Cardiac muscle cell (in vitro differentiated cells and primary cell): ENCODE data around the gene UPK3B. TPM values are rescaled to one million over a fixed set of nuclear protein-coding genes. Genes with fewer than 3 reads are reported as not detected.
"Not testable (repeated sequence)": the region's sequence is repeated elsewhere in the genome, so short reads cannot be mapped to it uniquely, and the experiment has no call there.

Source experiments
- DNase-seq, 2 donors: peaks; one replicate each; pipeline versions ENCODE4 v3.0.0 to v3.0.0-alpha.2; 2010 to 2017; ENCODE audit warnings: low read depth in 1 of 2, low spot score in 1 of 2
- H3K27ac ChIP-seq: fragments of 200-600 bp; sonication (generic); 2 replicates; pipeline ENCODE4 v1.5.1; 2016
- H3K27me3 ChIP-seq: fragments of 200-600 bp; sonication (generic); 2 replicates; pipeline ENCODE4 v1.6.0; 2016; ENCODE audit warnings: control low read depth
- H3K36me3 ChIP-seq: fragments of 200-600 bp; sonication (generic); 2 replicates; pipeline ENCODE4 v1.5.1; 2016; ENCODE audit warnings: control low read depth
- H3K4me1 ChIP-seq: fragments of 200-600 bp; sonication (generic); 2 replicates; pipeline ENCODE4 v1.8.1; 2017; ENCODE audit warnings: low read depth, mild to moderate bottlenecking, mixed run types
- H3K4me3 ChIP-seq: fragments of 200-600 bp; sonication (generic); 2 replicates; pipeline ENCODE4 v1.5.1; 2016; ENCODE audit warnings: mild to moderate bottlenecking
- H3K9me3 ChIP-seq: fragments of 200-600 bp; sonication (generic); 2 replicates; pipeline ENCODE4 v1.5.1; 2017; ENCODE audit warnings: low read depth, mild to moderate bottlenecking, control low read depth
- polyA plus RNA-seq: library from polyadenylated mRNA; unstranded; fragments of >200 nt; fragmentation: Nextera tagmentation; extraction: Ambion mirVana; gene quantifications from 2 replicates; pipeline ENCODE4 v1.2.1, GENCODE V29; 2016
- total RNA-seq: library from RNA; depleted of rRNA; stranded (reverse); fragments of >200 nt; gene quantifications from 2 replicates; pipeline ENCODE4 v1.2.3, GENCODE V29; 2016
- TF ChIP-seq, protein P1 (sequence below): IDR thresholded peaks from 2 replicates; pipeline ENCODE4 v1.5.1; 2012; ENCODE audit warnings: low read depth, mild to moderate bottlenecking, low read length

UPK3B gene
- 0.88 and 1.5 TPM in 2 replicates for total RNA-seq
- polyA plus RNA-seq = 0.42 and 0.78 TPM in 2 replicates

DNA sequence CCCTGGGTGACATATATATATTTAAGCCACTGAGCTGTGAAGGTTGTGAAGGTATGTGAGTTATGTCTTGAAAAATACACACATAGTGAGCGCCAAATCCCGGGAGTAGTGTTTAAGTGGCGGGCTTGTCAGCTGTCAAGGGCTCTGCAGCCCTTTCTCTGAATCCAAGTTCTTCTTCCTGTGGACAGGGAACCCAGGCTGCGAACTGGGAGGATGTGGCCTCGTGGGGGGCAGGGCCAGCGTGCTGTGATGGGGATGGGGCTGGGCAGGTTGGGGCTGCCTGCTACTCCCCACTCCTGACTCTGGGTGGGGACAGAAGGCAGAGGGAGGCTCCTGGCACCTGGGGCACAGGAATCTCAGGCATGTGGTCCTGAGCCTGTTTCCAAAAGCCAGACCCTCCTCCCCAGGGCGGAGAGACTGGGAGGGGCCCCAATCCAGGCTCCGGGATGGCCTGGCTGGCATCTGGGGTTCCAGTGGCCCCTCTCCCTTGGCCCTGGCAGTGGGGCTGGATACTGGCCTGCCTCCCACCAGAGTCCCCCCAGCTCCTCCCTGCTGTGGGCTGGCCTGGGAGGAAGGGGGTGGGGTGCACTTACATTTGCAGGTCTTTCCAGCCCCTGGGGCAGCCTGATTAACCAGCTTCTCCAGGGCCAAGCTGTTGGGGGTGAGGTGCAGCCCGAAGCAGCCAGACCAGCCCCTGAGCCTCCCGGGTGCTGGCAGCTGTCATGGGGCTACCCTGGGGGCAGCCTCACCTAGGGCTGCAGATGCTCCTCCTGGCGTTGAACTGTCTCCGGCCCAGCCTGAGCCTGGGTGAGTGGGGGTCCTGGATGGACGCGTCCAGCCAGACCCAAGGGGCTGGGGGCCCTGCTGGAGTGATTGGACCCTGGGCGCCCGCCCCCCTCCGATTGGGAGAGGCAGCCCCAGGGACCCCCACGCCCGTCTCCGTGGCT lies at the start of gene UPK3B:
TSS of gene UPK3B (plus strand) at position 622 of the 947 bp plus-strand sequence. CDS start at position 723, 101 bp downstream.
- no peaks in the 10 kb centered on the region for H3K36me3 ChIP-seq
- peak; percentile 7 to 34 for DNase-seq
- peaks cover 3% of the 10 kb centered on the region for H3K4me1 ChIP-seq
- H3K27ac ChIP-seq = peak within 1 kb of the TSS; percentile 54
- H3K4me3 ChIP-seq = no peak within 1 kb of the TSS
- TF ChIP-seq, protein P1, sequence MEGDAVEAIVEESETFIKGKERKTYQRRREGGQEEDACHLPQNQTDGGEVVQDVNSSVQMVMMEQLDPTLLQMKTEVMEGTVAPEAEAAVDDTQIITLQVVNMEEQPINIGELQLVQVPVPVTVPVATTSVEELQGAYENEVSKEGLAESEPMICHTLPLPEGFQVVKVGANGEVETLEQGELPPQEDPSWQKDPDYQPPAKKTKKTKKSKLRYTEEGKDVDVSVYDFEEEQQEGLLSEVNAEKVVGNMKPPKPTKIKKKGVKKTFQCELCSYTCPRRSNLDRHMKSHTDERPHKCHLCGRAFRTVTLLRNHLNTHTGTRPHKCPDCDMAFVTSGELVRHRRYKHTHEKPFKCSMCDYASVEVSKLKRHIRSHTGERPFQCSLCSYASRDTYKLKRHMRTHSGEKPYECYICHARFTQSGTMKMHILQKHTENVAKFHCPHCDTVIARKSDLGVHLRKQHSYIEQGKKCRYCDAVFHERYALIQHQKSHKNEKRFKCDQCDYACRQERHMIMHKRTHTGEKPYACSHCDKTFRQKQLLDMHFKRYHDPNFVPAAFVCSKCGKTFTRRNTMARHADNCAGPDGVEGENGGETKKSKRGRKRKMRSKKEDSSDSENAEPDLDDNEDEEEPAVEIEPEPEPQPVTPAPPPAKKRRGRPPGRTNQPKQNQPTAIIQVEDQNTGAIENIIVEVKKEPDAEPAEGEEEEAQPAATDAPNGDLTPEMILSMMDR = no peak
- no peaks in the 10 kb centered on the region for H3K9me3 ChIP-seq
- no peaks in the 10 kb centered on the region for H3K27me3 ChIP-seq

DNA sequence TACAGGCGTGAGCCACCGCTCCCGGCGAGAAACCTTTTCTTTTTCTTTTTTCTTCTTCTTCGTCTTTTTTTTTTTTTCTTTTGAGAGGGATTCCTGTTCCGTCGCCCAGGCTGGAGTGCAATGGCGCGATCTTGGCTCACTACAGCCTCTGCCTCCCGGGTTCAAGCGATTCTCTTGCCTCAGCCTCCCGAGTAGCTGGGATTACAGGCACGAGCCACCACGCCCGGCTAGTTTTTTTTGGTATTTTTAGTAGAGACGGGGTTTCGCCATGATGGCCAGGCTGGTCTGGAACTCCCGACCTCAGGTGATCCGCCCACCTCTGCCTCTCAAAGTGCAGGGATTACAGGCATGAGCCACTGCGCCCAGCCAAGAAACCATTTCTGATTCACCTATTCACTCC lies 49.6 kb upstream of the UPK3B start:
- not testable (repeated sequence) for H3K36me3 ChIP-seq, DNase-seq, H3K4me3 ChIP-seq, H3K27ac ChIP-seq, H3K27me3 ChIP-seq, H3K4me1 ChIP-seq, H3K9me3 ChIP-seq

GRCh38 chr7:76461464-76462101 lies 48.8 kb upstream of the UPK3B start, which contains the start of gene DTX2:
TSS of gene DTX2 (plus strand) at chr7:76461709. CDS start at chr7:76480510, 18,801 bp downstream.
- peak within 1 kb of the TSS; percentile 46 for H3K4me3 ChIP-seq
- H3K36me3 ChIP-seq, H3K27me3 ChIP-seq, H3K9me3 ChIP-seq, H3K4me1 ChIP-seq, H3K27ac ChIP-seq, DNase-seq: not testable (repeated sequence)

DNA sequence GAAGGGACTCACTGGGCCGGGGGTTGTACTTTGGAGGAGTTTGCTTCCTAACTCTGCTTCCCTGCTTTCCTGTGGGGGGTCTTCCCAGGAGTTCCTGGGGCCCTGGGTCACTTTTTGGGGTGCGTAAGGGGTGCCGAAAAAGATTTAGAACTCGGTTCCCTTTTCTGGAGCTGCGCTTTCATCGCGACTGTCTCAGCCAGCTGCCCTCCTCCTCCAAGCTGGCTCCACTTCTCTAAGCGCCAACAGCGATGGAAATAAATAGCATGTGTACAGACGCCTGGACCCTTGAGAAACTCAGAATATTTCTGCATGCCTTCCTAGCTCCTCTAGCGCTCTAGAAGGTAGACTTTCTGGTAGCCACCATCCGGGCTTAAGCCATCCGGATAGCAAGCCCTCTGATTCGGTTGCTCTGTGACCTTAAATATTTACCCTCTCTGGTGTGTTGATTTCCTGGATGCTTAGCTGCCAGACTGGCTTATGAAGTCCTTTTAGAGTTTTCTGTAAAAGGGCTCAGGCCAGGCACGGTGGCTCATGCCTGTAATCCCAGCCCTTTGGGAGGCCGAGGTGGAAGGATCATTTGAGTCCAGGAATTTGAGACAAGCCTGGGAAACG lies 48.0 kb upstream of the UPK3B start:
- not testable (repeated sequence) for H3K4me3 ChIP-seq, H3K27me3 ChIP-seq, H3K36me3 ChIP-seq, H3K9me3 ChIP-seq, H3K4me1 ChIP-seq, H3K27ac ChIP-seq, DNase-seq

DNA sequence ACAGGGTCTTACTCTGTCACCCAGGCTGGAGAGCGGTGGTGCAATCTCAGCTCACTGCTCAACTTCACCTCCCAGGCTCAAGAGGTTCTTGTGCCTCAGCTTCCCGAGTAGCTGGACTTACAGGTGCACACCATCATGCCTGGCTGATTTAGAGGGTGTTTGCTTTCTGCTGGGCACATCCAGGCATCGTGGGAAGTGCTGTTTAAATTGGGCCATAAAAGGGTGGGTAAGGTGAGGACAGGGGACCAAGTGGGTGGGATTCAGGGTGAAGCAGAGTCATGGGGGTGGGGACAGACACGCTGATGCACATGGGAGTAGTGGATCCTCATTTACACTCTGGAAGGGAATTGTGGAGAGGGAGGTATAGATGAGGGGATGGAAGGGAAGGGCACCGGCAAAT lies 45.4 kb upstream of the UPK3B start:
- not testable (repeated sequence) for H3K9me3 ChIP-seq, H3K36me3 ChIP-seq, DNase-seq, H3K27me3 ChIP-seq, H3K4me1 ChIP-seq, H3K4me3 ChIP-seq, H3K27ac ChIP-seq

GRCh38 chr7:76465950-76466349 lies 44.4 kb upstream of the UPK3B start:
- H3K27ac ChIP-seq, DNase-seq, H3K9me3 ChIP-seq, H3K4me1 ChIP-seq, H3K36me3 ChIP-seq, H3K4me3 ChIP-seq, H3K27me3 ChIP-seq: not testable (repeated sequence)

DNA sequence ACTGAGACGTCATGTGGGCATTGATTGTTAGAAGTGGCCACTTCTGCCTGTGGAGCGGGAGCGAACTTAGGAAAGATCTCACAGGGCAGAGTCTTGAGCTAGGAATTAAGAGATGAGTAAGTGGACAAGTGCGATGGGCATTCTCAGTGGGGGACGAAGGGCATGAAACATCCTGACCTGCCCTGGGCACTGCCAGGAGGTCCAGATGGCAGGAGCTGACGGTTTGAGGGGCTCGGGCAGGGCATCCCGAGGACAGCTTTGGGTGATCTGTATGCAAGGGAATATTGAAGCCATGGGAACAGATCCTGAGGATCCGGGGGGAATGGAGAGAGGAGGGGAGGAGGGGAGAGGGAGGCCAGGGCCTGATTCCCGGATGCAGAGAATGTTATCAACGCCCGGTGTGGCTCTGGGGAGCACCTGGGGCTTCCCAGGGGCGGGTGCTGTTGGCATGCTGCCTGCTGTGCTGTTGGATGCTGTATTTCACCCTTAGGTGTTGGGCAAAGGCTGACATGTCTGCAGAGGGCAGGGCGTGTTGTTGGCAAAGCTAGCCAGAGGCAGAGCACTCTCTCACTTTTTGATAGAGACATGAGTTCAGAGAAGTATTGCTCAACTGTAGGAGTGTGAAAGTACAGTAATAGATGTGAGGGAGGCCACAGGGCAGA lies 42.5 kb upstream of the UPK3B start:
- DNase-seq, H3K4me1 ChIP-seq, H3K27ac ChIP-seq, H3K36me3 ChIP-seq, H3K4me3 ChIP-seq, H3K9me3 ChIP-seq, H3K27me3 ChIP-seq: not testable (repeated sequence)

GRCh38 chr7:76471556-76472221 lies 38.7 kb upstream of the UPK3B start:
- H3K27me3 ChIP-seq, H3K9me3 ChIP-seq, H3K27ac ChIP-seq, H3K36me3 ChIP-seq, DNase-seq, H3K4me3 ChIP-seq, H3K4me1 ChIP-seq: not testable (repeated sequence)

GRCh38 chr7:76473097-76473496 lies 37.3 kb upstream of the UPK3B start:
- H3K27me3 ChIP-seq, H3K9me3 ChIP-seq, H3K36me3 ChIP-seq, DNase-seq, H3K4me3 ChIP-seq, H3K27ac ChIP-seq, H3K4me1 ChIP-seq: not testable (repeated sequence)

DNA sequence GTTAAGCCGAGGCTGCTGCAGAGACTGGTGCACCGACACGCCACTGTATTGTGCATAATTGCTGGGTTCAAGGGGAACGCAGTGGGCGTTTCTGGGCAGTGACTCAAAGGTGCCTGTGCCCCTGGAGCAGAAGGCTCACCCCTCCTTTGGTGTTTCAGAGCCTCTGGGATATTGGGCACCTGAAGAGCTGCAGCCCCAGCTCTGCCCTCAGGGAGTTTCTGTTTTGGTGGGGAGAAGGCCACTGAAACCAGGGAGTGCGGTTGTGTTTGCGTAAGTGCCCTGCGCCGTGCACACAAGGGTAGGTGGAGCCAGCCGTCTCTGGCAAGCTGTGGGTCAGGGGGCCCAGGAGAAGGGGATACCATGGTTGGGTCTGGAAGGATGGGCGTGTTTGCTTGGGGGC lies 34.1 kb upstream of the UPK3B start:
- not testable (repeated sequence) for H3K4me1 ChIP-seq, H3K9me3 ChIP-seq, H3K27me3 ChIP-seq, H3K36me3 ChIP-seq, H3K4me3 ChIP-seq, H3K27ac ChIP-seq, DNase-seq

DNA sequence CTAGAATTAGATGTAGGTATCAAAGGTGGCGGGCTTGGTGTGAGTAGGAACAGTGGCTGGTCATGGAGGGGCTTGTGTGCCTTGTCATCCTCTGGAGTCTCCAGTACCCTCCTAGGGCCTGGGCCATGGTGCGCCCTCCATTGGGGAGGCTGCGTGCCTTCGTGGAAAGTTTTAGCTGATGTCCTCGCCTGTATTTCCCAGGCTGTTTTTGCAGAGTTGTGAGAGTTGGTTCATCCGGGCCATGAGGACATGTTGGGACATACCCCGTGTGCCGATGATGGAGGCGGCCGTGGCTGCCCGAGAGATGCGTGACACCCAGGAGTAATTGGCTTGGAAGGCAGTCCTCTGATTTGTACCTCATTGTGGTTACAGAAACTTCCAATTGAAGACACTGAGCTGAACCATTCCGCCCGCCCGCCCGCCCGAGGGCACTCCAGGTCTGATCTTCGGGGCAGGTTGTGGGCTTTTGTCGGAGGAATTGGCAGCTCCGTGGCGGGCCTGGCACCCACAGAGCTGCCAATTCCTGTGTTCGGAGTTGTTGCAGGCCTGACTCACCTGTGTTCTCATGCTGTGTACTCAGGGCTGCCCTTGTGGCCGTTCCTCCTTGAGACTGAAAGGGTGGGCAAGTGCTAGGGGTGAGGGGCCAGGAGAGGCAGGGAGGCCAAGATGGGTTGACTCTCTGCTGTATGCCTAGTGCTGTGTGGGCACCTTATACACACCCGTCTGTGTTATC lies 33.4 kb upstream of the UPK3B start:
- H3K27me3 ChIP-seq, H3K9me3 ChIP-seq, DNase-seq, H3K27ac ChIP-seq, H3K4me1 ChIP-seq, H3K36me3 ChIP-seq, H3K4me3 ChIP-seq: not testable (repeated sequence)
